Keratinocyte (primary cell): ENCODE measurements around the gene SH3GL3. TPM values are rescaled to one million over a fixed set of nuclear protein-coding genes. Genes with fewer than 3 reads are reported as not detected.

Experiments
- DNase-seq: peaks from one replicate; pipeline ENCODE4 v3.0.0-alpha.2; 2011; ENCODE audit warnings: low read depth, missing footprints, low spot score
- FAIRE-seq: peaks from 2 replicates; lab custom pipeline; 2011; peaks lifted over from hg19 to GRCh38; lab: Jason Lieb, UNC
- H2AFZ ChIP-seq: 2 replicates; pipeline ENCODE4 v1.6.0; 2012; ENCODE audit warnings: low read length, control low read depth, inconsistent platforms; ENCODE audit not compliant: control insufficient read depth
- H3K27ac ChIP-seq: 2 replicates; pipeline ENCODE4 v1.5.1; 2011; ENCODE audit warnings: low read length; ENCODE audit not compliant: control insufficient read depth, insufficient read depth
- H3K27me3 ChIP-seq: 3 replicates; pipeline ENCODE4 v1.6.0; 2011; ENCODE audit warnings: low read length; ENCODE audit not compliant: control insufficient read depth, insufficient read depth; ENCODE audit errors: extremely low read depth
- H3K36me3 ChIP-seq, 2 experiments: 2 replicates in 1 of 2; 3 replicates in 1 of 2; pipeline ENCODE4 v1.5.1; 2011; ENCODE audit warnings: low read length in 2 of 2, mild to moderate bottlenecking in 1 of 2; ENCODE audit not compliant: control insufficient read depth in 2 of 2, insufficient read depth in 2 of 2; ENCODE audit errors: extremely low read depth in 1 of 2
- H3K4me1 ChIP-seq: 3 replicates; pipeline ENCODE4 v1.5.1; 2011; ENCODE audit warnings: low read length; ENCODE audit not compliant: control insufficient read depth, insufficient read depth; ENCODE audit errors: extremely low read depth
- H3K4me2 ChIP-seq: 3 replicates; pipeline ENCODE4 v1.6.0; 2011; ENCODE audit warnings: low read depth, low read length; ENCODE audit not compliant: control insufficient read depth, insufficient read depth; ENCODE audit errors: extremely low read depth
- H3K4me3 ChIP-seq, 3 experiments: fragments of 200-600 bp in 1 of 3; sonication (generic) in 1 of 3; 2 replicates in 2 of 3; 3 replicates in 1 of 3; pipeline ENCODE4 v1.5.1; 2011 to 2016; ENCODE audit warnings: low read length in 3 of 3, mild to moderate bottlenecking in 3 of 3, control low read depth in 2 of 3, inconsistent platforms in 1 of 3, low read depth in 1 of 3, mixed read lengths in 1 of 3, mixed run types in 1 of 3, moderate library complexity in 1 of 3; ENCODE audit not compliant: control insufficient read depth in 2 of 3, insufficient read depth in 2 of 3; ENCODE audit errors: extremely low read depth in 1 of 3
- H3K79me2 ChIP-seq: 2 replicates; pipeline ENCODE4 v1.6.0; 2012; ENCODE audit warnings: low read length; ENCODE audit not compliant: control insufficient read depth, insufficient read depth
- H3K9ac ChIP-seq: 3 replicates; pipeline ENCODE4 v1.6.0; 2011; ENCODE audit warnings: low read length; ENCODE audit not compliant: control insufficient read depth, insufficient read depth; ENCODE audit errors: extremely low read depth
- H3K9me1 ChIP-seq: 3 replicates; pipeline ENCODE4 v1.6.0; 2011; ENCODE audit warnings: low read length; ENCODE audit not compliant: control insufficient read depth, insufficient read depth; ENCODE audit errors: extremely low read depth
- H3K9me3 ChIP-seq: 2 replicates; pipeline ENCODE4 v1.5.1; 2012; ENCODE audit warnings: low read depth, low read length; ENCODE audit not compliant: control insufficient read depth
- H4K20me1 ChIP-seq: 3 replicates; pipeline ENCODE4 v1.6.0; 2011; ENCODE audit warnings: low read length; ENCODE audit not compliant: control insufficient read depth, insufficient read depth; ENCODE audit errors: extremely low read depth
- CTCF ChIP-seq, 3 experiments: IDR thresholded peaks in 1 of 3; conservative IDR thresholded peaks in 1 of 3; optimal IDR thresholded peaks in 1 of 3; 2 replicates in 2 of 3; 3 replicates in 1 of 3; pipeline versions ENCODE3 to v1.5.1; 2011; ENCODE audit warnings: low read length in 3 of 3, mild to moderate bottlenecking in 3 of 3, moderate library complexity in 2 of 3, control low read depth in 1 of 3, inconsistent platforms in 1 of 3; ENCODE audit not compliant: insufficient read depth in 2 of 3; ENCODE audit errors: extremely low read depth in 1 of 3
- EZH2 ChIP-seq: IDR thresholded peaks from one replicate; pipeline ENCODE4 v1.6.1; 2012; ENCODE audit warnings: inconsistent platforms, mild to moderate bottlenecking, low read length, moderate library complexity
- dilution Hi-C: fragments of 300-500 bp; cut with MboI; formaldehyde crosslinking; loops from one replicate; pipeline ENCODE4 v1.7.0; 2020; ENCODE audit warnings: low sequenced_read_pairs; ENCODE audit not compliant: extremely low pct_ligation_motif_present
- polyA plus RNA-seq, 5 experiments: library from polyadenylated mRNA; depleted of rRNA in 3 of 5; stranded (reverse) in 3 of 5; stranded (forward) in 1 of 5; unstranded in 1 of 5; fragments of >200 nt; gene quantifications; 1 replicate in 1 of 5; 2 replicates in 3 of 5; 3 replicates in 1 of 5; pipeline versions ENCODE4 v1.2.1 to v1.2.3, GENCODE V29; 2011 to 2012; ENCODE audit warnings: missing spikeins in 2 of 5, low read depth in 1 of 5, low replicate concordance in 1 of 5

SH3GL3 gene
- polyA plus RNA-seq, 1 donor (not counting 4 experiments of a cell fraction or from before 2014, with no cell fraction given), result 0.20 TPM

GRCh38 chr15:83656943-83657528 lies 209.9 kb downstream of the SH3GL3 start:
- Histone ChIP-seq H3K36me3 (no peaks in the 10 kb centered on the region), H3K9me3 (no peaks in the 10 kb centered on the region), H2AFZ (no peak overlapping the region), H3K27me3 (peaks cover 36% of the 10 kb centered on the region), H3K4me2 (no peak overlapping the region), H3K4me1 (no peaks in the 10 kb centered on the region), H3K9ac (no peak overlapping the region), H3K79me2 (no peaks in the 10 kb centered on the region), H3K9me1 (no peaks in the 10 kb centered on the region), H3K4me3 (no peak overlapping the region), H3K27ac (no peak overlapping the region), H4K20me1 (no peaks in the 10 kb centered on the region)
- dilution Hi-C loops, result no loop called here
- TF ChIP-seq CTCF (optimal IDR thresholded peaks at IDR 0.05 in 1 of 3, IDR thresholded peaks at IDR 0.05 in 1 of 3, conservative IDR thresholded peaks at IDR 0.05 in 1 of 3; ENCODE audit: extremely low read depth in 1 of 3, insufficient read depth in 2 of 3, low read length in 3 of 3), result no peak
- no peak for DNase-seq
- no peak for FAIRE-seq

- H3K9me3 ChIP-seq, result no peaks in the 10 kb centered on the region
- H3K27me3 ChIP-seq, result peaks cover 31% of the 10 kb centered on the region
- no peak overlapping the region for H3K4me2 ChIP-seq
- H3K27ac ChIP-seq, result no peak overlapping the region
- no peaks in the 10 kb centered on the region for H3K4me1 ChIP-seq
- dilution Hi-C loops, result no loop called here
- DNase-seq (no peak), FAIRE-seq (no peak)
- no peaks in the 10 kb centered on the region for H3K36me3 ChIP-seq
- H2AFZ ChIP-seq, result no peak overlapping the region
- H3K9me1 ChIP-seq, result no peaks in the 10 kb centered on the region
- peak; percentile 26 to 47 (median 46) for TF ChIP-seq CTCF (optimal IDR thresholded peaks at IDR 0.05 in 1 of 3, IDR thresholded peaks at IDR 0.05 in 1 of 3, conservative IDR thresholded peaks at IDR 0.05 in 1 of 3; ENCODE audit: extremely low read depth in 1 of 3, insufficient read depth in 2 of 3, low read length in 3 of 3)
- TF ChIP-seq EZH2, result no peak
- H3K9ac ChIP-seq, result no peak overlapping the region
- no peak overlapping the region for H3K4me3 ChIP-seq
- no peaks in the 10 kb centered on the region for H3K79me2 ChIP-seq
- no peaks in the 10 kb centered on the region for H4K20me1 ChIP-seq
Observed at GRCh38 chr15:83657549-83657948, 210.4 kb downstream of the SH3GL3 start.
